Peyer's patch (tissue), 4 donors: ENCODE measurements around the gene HSPBP1. TPM values are rescaled to one million over a fixed set of nuclear protein-coding genes. Genes with fewer than 3 reads are reported as not detected.

Source experiments
- DNase-seq, 3 donors: peaks; one replicate each; pipeline ENCODE4 v3.0.0-alpha.2; 2017 to 2019
- H3K27ac ChIP-seq, 4 donors: fragments of 200-600 bp; sonication (generic); one replicate each; pipeline ENCODE4 v1.5.1; 2016 to 2019
- H3K27me3 ChIP-seq, 2 donors: fragments of 200-600 bp; sonication (generic); one replicate each; pipeline ENCODE4 v1.5.1; 2019
- H3K36me3 ChIP-seq, 3 donors: fragments of 200-600 bp; sonication (generic); one replicate each; pipeline ENCODE4 v1.5.1; 2016 to 2019
- H3K4me1 ChIP-seq, 4 donors: fragments of 200-600 bp; sonication (generic); one replicate each; pipeline ENCODE4 v1.5.1; 2016 to 2019
- H3K4me3 ChIP-seq, 4 donors: fragments of 200-600 bp; sonication (generic); 1 replicate in 3 of 4; 2 replicates in 1 of 4; pipeline ENCODE4 v1.5.1; 2016 to 2019; ENCODE audit warnings: mild to moderate bottlenecking in 1 of 4
- H3K9me3 ChIP-seq, 4 donors: fragments of 200-600 bp; sonication (generic); one replicate each; pipeline ENCODE4 v1.5.1; 2016 to 2019; ENCODE audit warnings: mild to moderate bottlenecking in 1 of 4
- POLR2A ChIP-seq, 2 donors: fragments of 450-650 bp; IDR thresholded peaks; one replicate each; pipeline ENCODE4 v1.5.1; 2017; ENCODE audit warnings: antibody characterized with exemption in 2 of 2, mild to moderate bottlenecking in 2 of 2, moderate library complexity in 2 of 2
- total RNA-seq, 4 donors: library from RNA; depleted of rRNA; stranded (reverse); fragments of >200 nt; gene quantifications; one replicate each; pipeline ENCODE4 v1.1.0, GENCODE V29; 2016
- TF ChIP-seq, protein P1 (sequence below), 6 experiments: fragments of 450-650 bp in 4 of 6; fragments of 200-600 bp in 2 of 6; sonication (generic) in 1 of 6; IDR thresholded peaks; one replicate each; pipeline ENCODE4 v1.5.1; 2017 to 2019; ENCODE audit warnings: antibody characterized with exemption in 6 of 6, mild to moderate bottlenecking in 3 of 6, moderate library complexity in 1 of 6

The HSPBP1 gene
- total RNA-seq, 4 donors from 2014 or later: 14.4 to 38.0 (median 25.6) TPM

DNA sequence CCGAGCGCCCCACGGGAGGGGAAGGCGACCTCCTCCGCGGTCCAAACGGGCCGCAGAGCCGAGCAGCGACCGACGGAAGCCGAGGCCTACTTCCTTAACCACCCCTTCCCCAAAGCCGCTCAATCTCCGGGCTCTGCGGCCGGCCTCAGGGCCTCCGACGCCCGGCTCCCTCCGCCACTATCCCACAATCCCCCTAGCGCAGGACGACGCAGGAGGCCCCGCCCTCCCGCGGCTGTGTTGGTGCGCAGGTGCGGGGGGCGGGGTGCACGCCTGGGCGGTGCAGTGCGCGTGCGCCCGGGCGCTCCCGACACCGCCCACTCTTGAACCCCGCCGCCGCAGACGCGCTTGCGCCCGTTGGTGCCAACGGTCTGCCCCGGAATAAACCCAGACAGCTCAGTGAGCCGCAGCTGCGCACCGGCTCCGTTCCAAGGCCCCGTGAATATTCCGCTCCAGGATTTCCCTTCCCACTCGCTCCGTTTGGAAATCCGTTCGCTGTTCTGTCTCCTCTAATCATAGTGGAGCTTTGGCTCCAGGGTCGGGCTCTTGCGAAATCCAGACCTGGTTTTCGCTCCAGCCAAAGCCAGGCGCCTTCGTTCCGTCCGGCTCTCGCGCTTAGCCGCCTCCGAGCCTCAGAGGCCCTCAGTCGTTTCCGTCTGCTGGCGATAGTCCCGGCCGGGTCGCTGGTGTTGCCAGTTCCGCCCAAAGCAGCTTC, 20.9 kb downstream of the HSPBP1 start, which contains the start of gene PPP6R1:
TSS of gene PPP6R1 (minus strand) at position 190 of the 712 bp plus-strand sequence. CDS start 11,914 bp downstream, outside the sequence.
- Histone ChIP-seq H3K36me3 (no peaks in the 10 kb centered on the region), H3K9me3 (no peaks in the 10 kb centered on the region), H3K27ac (peak within 1 kb of the TSS; percentile 95 to 99 (median 96)), H3K4me3 (peak within 1 kb of the TSS; percentile 93 to 98 (median 96)), H3K4me1 (peaks cover 0 to 40% (median 19%) of the 10 kb centered on the region in 4 donors), H3K27me3 (no peaks in the 10 kb centered on the region)
- peak; percentile 91 to 98 (median 97) for DNase-seq
- TF ChIP-seq POLR2A (IDR thresholded peaks at IDR 0.05): peak; percentile 87 to 89
- TF ChIP-seq, protein P1, sequence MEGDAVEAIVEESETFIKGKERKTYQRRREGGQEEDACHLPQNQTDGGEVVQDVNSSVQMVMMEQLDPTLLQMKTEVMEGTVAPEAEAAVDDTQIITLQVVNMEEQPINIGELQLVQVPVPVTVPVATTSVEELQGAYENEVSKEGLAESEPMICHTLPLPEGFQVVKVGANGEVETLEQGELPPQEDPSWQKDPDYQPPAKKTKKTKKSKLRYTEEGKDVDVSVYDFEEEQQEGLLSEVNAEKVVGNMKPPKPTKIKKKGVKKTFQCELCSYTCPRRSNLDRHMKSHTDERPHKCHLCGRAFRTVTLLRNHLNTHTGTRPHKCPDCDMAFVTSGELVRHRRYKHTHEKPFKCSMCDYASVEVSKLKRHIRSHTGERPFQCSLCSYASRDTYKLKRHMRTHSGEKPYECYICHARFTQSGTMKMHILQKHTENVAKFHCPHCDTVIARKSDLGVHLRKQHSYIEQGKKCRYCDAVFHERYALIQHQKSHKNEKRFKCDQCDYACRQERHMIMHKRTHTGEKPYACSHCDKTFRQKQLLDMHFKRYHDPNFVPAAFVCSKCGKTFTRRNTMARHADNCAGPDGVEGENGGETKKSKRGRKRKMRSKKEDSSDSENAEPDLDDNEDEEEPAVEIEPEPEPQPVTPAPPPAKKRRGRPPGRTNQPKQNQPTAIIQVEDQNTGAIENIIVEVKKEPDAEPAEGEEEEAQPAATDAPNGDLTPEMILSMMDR (IDR thresholded peaks at IDR 0.05): peak in 2 of 6 experiments; percentile 2 to 41

GRCh38 chr19:55258476-55258827, 21.5 kb downstream of the HSPBP1 start:
- Histone ChIP-seq H3K4me3 (peak overlapping the region; percentile 93 to 98 (median 96)), H3K27me3 (no peaks in the 10 kb centered on the region), H3K4me1 (peaks cover 0 to 40% (median 21%) of the 10 kb centered on the region in 4 donors), H3K27ac (peak overlapping the region; percentile 95 to 99 (median 96)), H3K36me3 (no peaks in the 10 kb centered on the region), H3K9me3 (no peaks in the 10 kb centered on the region)
- DNase-seq: peak in 1 of 3 donors; percentile 39
- TF ChIP-seq, protein P1 (IDR thresholded peaks at IDR 0.05): no peak
- no peak for TF ChIP-seq POLR2A (IDR thresholded peaks at IDR 0.05)

DNA sequence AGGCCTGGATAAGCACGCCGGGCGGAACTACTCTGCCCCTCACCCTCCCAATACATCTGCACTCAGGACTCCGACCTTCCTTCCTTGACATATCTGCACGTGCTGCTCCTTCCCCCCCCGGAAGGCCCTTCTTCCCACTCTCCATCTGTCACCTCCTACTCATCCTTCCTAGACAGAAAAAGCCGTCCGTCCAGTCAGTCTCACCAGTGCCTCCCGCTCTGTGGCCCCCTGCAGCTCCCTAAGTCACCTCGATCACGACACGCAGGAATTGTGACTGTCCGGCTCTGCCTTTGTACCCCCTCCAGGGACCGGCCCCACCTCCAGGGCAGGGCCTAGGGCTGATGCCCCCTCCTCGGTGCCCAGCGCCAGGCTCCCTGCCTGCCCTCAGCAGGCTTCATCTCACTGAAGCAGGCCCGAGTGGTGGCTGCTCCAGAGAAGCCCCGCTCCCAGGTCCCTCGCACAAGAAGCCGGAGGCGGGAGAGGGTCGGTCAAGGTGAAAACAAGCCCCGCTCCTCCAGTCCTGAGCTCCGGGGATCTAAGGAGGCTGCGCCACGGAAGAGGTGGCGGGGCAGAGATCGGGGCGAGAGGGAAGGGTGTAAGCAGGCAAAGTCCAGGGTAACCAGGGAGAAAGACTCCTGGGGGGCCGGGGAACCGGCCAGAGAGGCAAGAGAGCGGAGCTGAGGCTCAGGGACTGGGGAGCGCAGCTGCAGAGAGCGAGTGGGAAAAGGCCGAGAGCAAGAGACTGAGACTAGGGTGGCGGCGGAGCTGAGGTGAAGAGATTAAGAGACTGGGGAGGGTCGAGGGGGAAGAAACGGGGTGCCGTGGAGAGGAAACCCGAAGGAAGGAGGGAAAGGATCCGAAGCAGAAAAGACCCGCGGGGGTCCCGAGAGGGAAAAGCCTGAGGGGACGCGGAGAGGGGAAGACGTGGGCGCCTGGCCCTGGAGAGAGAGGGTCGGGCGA, 22.2 kb downstream of the HSPBP1 start:
- TF ChIP-seq, protein P1 (IDR thresholded peaks at IDR 0.05): no peak
- peak in 1 of 2 donors; percentile 17 for TF ChIP-seq POLR2A (IDR thresholded peaks at IDR 0.05)
- peak overlapping the region; percentile 95 to 99 (median 96) for H3K27ac ChIP-seq
- peak in 2 of 3 donors; percentile 38 to 68 for DNase-seq

GRCh38 chr19:55256562-55257460, 23.1 kb downstream of the HSPBP1 start:
- no peak for TF ChIP-seq POLR2A (IDR thresholded peaks at IDR 0.05)
- TF ChIP-seq, protein P1 (IDR thresholded peaks at IDR 0.05): no peak
- Histone ChIP-seq H3K4me1 (peaks cover 0 to 52% (median 36%) of the 10 kb centered on the region in 4 donors), H3K27ac (peak overlapping the region; percentile 95 to 99 (median 96)), H3K9me3 (no peaks in the 10 kb centered on the region), H3K4me3 (peak overlapping the region; percentile 93 to 98 (median 96)), H3K36me3 (peaks cover 0 to under 1% (median 0%) of the 10 kb centered on the region in 3 donors), H3K27me3 (no peaks in the 10 kb centered on the region)
- DNase-seq: peak in 1 of 3 donors; percentile 31

More for the DNA sequence above, 22.2 kb downstream of the HSPBP1 start:
- no peaks in the 10 kb centered on the region for H3K36me3 ChIP-seq
- H3K4me3 ChIP-seq: peak overlapping the region; percentile 93 to 98 (median 96)
- H3K9me3 ChIP-seq: no peaks in the 10 kb centered on the region
- peaks cover 0 to 44% (median 28%) of the 10 kb centered on the region in 4 donors for H3K4me1 ChIP-seq
- H3K27me3 ChIP-seq: no peaks in the 10 kb centered on the region
